Measurements from ENCODE around the gene SLC37A2.
"Not testable (repeated sequence)": the region's sequence is repeated elsewhere in the genome, so short reads cannot be mapped to it uniquely, and the experiment has no call there.

Gene SLC37A2

GRCh38 chr11:125084057-125084416 lies 20.9 kb downstream of the SLC37A2 start:
- DNase-seq (ENCODE audit: low read depth in 2 of 2) = no peak

GRCh38 chr11:125084761-125085231 lies 21.7 kb downstream of the SLC37A2 start:
- no peak for DNase-seq (ENCODE audit: low read depth in 2 of 2)

- no peak for DNase-seq (ENCODE audit: low read depth in 2 of 2)
These were observed 22.4 kb downstream of the SLC37A2 start for GRCh38 chr11:125085301-125086081.

GRCh38 chr11:125086633-125087296 lies 23.7 kb downstream of the SLC37A2 start:
- DNase-seq (ENCODE audit: low read depth in 2 of 2) = no peak

- DNase-seq (ENCODE audit: low read depth in 2 of 2) = no peak
These were observed 25.0 kb downstream of the SLC37A2 start for GRCh38 chr11:125088123-125088522.

GRCh38 chr11:125088576-125089455 lies 25.7 kb downstream of the SLC37A2 start:
- no peak for DNase-seq (ENCODE audit: low read depth in 2 of 2)

GRCh38 chr11:125089481-125089880 lies 26.4 kb downstream of the SLC37A2 start:
- DNase-seq (ENCODE audit: low read depth in 2 of 2) = not testable (repeated sequence)

GRCh38 chr11:125090151-125090550 lies 27.0 kb downstream of the SLC37A2 start:
- not testable (repeated sequence) for DNase-seq (ENCODE audit: low read depth in 2 of 2)

- no peak for DNase-seq (ENCODE audit: low read depth in 2 of 2)
These were observed 27.7 kb downstream of the SLC37A2 start for GRCh38 chr11:125090816-125091215.

- DNase-seq (ENCODE audit: low read depth in 2 of 2) = peak; percentile 52 to 55
These were observed 28.3 kb downstream of the SLC37A2 start for GRCh38 chr11:125091247-125091876.

GRCh38 chr11:125091877-125092664 lies 29.0 kb downstream of the SLC37A2 start:
- no peak for DNase-seq (ENCODE audit: low read depth in 2 of 2)

GRCh38 chr11:125092669-125093068 lies 29.6 kb downstream of the SLC37A2 start:
- DNase-seq (ENCODE audit: low read depth in 2 of 2) = no peak

- DNase-seq (ENCODE audit: low read depth in 2 of 2) = no peak
These were observed 30.4 kb downstream of the SLC37A2 start for GRCh38 chr11:125093502-125093901.

- DNase-seq (ENCODE audit: low read depth in 2 of 2) = no peak
These were observed 31.6 kb downstream of the SLC37A2 start for GRCh38 chr11:125094731-125095130.

- no peak for DNase-seq (ENCODE audit: low read depth in 2 of 2)
These were observed 37.0 kb downstream of the SLC37A2 start for GRCh38 chr11:125100136-125100535.

- DNase-seq (ENCODE audit: low read depth in 2 of 2) = no peak
These were observed 38.5 kb downstream of the SLC37A2 start for GRCh38 chr11:125101596-125101995.

GRCh38 chr11:125102025-125102424 lies 38.9 kb downstream of the SLC37A2 start:
- no peak for DNase-seq (ENCODE audit: low read depth in 2 of 2)

GRCh38 chr11:125102510-125102909 lies 39.4 kb downstream of the SLC37A2 start:
- DNase-seq (ENCODE audit: low read depth in 2 of 2) = no peak

GRCh38 chr11:125105926-125106325 lies 42.8 kb downstream of the SLC37A2 start:
- DNase-seq (ENCODE audit: low read depth in 2 of 2) = no peak

GRCh38 chr11:125108469-125108868 lies 45.4 kb downstream of the SLC37A2 start:
- no peak for DNase-seq (ENCODE audit: low read depth in 2 of 2)

- DNase-seq (ENCODE audit: low read depth in 2 of 2) = no peak
These were observed 47.4 kb downstream of the SLC37A2 start for GRCh38 chr11:125110506-125110905.
